ENCODE measurements around the gene TRAPPC14.

GRCh38 chr7:100142461-100142860 is 16.1 kb downstream of the TRAPPC14 start:
- no peak for TF ChIP-seq POLR2A (IDR thresholded peaks at IDR 0.05; ENCODE audit: extremely low read depth, insufficient read length)
- TF ChIP-seq, protein P1, sequence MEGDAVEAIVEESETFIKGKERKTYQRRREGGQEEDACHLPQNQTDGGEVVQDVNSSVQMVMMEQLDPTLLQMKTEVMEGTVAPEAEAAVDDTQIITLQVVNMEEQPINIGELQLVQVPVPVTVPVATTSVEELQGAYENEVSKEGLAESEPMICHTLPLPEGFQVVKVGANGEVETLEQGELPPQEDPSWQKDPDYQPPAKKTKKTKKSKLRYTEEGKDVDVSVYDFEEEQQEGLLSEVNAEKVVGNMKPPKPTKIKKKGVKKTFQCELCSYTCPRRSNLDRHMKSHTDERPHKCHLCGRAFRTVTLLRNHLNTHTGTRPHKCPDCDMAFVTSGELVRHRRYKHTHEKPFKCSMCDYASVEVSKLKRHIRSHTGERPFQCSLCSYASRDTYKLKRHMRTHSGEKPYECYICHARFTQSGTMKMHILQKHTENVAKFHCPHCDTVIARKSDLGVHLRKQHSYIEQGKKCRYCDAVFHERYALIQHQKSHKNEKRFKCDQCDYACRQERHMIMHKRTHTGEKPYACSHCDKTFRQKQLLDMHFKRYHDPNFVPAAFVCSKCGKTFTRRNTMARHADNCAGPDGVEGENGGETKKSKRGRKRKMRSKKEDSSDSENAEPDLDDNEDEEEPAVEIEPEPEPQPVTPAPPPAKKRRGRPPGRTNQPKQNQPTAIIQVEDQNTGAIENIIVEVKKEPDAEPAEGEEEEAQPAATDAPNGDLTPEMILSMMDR (IDR thresholded peaks at IDR 0.05; ENCODE audit: low read depth, low read length) = no peak
- TF ChIP-seq MYC (IDR thresholded peaks at IDR 0.05; ENCODE audit: low read depth, low read length) = no peak
